Mesodermal cell (in vitro differentiated cells): ENCODE results near the gene BLTP3B.

Source experiments
- H3K27ac ChIP-seq: 2 replicates; pipeline ENCODE4 v1.7.0; 2013; ENCODE audit warnings: mild to moderate bottlenecking, low read depth, low read length, moderate library complexity; ENCODE audit not compliant: severe bottlenecking
- H3K36me3 ChIP-seq: 2 replicates; pipeline ENCODE4 v1.7.1; 2013; ENCODE audit warnings: mild to moderate bottlenecking, low read length, moderate library complexity; ENCODE audit not compliant: control insufficient read depth, insufficient read depth
- H3K4me1 ChIP-seq: one replicate; pipeline ENCODE4 v1.7.1; 2013; ENCODE audit warnings: mild to moderate bottlenecking, low read length; ENCODE audit not compliant: insufficient read depth, control insufficient read depth, poor library complexity, severe bottlenecking
- H3K4me3 ChIP-seq: 2 replicates; pipeline ENCODE4 v1.7.0; 2013; ENCODE audit warnings: low read length, control low read depth, mild to moderate bottlenecking; ENCODE audit not compliant: insufficient read depth, poor library complexity, severe bottlenecking; ENCODE audit errors: extremely low read depth
- H3K9me3 ChIP-seq: 2 replicates; pipeline ENCODE4 v1.7.1; 2013; ENCODE audit warnings: mild to moderate bottlenecking, low read length, moderate library complexity; ENCODE audit not compliant: control insufficient read depth
- WGBS, 2 experiments: methylation state at CpG; one replicate each; pipeline ENCODE4 v1.1.5; 2013; ENCODE audit warnings: missing lambda C conversion rate in 2 of 2; ENCODE audit not compliant: insufficient coverage in 2 of 2; 5-methylcytosine and 5-hydroxymethylcytosine counted together

Gene BLTP3B

DNA sequence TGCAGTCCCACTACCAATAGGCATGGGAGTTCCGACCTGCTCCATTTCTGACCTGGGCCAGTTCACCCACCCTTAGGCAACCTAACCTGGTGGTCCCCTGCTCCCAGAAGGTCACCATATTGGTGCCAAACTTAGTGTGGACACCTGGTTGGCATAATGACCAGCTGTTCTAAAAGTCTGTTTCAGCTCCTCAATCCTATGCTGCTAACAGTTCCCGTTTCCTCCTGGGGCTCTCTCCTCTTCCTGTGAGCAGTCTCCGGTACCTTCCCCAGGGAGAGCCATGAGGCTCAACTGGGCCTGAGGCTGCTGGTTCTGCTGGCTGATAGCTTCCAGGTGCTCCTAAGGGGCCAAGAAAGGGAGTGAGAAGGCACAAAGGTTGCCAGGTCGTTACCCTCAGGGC is 15.9 kb upstream of the BLTP3B start:
- WGBS, 2 experiments, result 79 to 80% methylated on average over 2 to 4 of the region's 4 CpGs
- no peak overlapping the region for H3K4me3 ChIP-seq
- H3K9me3 ChIP-seq, result no peaks in the 10 kb centered on the region
- no peaks in the 10 kb centered on the region for H3K36me3 ChIP-seq
- H3K4me1 ChIP-seq, result no peaks in the 10 kb centered on the region
- no peak overlapping the region for H3K27ac ChIP-seq

DNA sequence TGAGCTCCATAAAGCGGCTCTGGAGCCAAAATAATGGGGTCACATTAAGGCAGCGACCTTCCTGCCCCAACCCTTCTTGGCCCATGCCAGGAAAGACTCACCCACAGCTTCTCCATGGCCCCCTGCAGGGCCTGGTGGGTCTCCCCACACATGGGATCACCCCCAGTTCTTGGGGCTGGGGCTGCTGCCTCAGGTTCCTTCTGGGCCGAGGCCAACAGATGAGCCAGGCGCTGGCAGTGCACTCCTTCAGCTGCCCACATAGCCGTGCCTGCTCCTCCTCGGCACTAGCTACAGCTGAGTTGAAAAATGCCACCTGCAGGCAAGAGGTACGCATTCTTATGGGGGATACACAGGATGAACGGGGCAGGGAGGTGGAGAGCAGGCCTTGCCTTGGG is 14.8 kb upstream of the BLTP3B start:
- no peaks in the 10 kb centered on the region for H3K36me3 ChIP-seq
- no peaks in the 10 kb centered on the region for H3K9me3 ChIP-seq
- no peak overlapping the region for H3K27ac ChIP-seq
- no peaks in the 10 kb centered on the region for H3K4me1 ChIP-seq
- H3K4me3 ChIP-seq, result no peak overlapping the region
- WGBS, 2 experiments, result 88 to 92% methylated on average over 8 of the region's 8 CpGs

- Histone ChIP-seq H3K4me3 (no peak overlapping the region), H3K27ac (no peak overlapping the region), H3K9me3 (no peaks in the 10 kb centered on the region), H3K4me1 (no peaks in the 10 kb centered on the region), H3K36me3 (no peaks in the 10 kb centered on the region)
- 80 to 93% methylated on average over 5 to 8 of the region's 11 CpGs for WGBS, 2 experiments
Measured at GRCh38 chr12:100156731-100157426, 14.2 kb upstream of the BLTP3B start.

DNA sequence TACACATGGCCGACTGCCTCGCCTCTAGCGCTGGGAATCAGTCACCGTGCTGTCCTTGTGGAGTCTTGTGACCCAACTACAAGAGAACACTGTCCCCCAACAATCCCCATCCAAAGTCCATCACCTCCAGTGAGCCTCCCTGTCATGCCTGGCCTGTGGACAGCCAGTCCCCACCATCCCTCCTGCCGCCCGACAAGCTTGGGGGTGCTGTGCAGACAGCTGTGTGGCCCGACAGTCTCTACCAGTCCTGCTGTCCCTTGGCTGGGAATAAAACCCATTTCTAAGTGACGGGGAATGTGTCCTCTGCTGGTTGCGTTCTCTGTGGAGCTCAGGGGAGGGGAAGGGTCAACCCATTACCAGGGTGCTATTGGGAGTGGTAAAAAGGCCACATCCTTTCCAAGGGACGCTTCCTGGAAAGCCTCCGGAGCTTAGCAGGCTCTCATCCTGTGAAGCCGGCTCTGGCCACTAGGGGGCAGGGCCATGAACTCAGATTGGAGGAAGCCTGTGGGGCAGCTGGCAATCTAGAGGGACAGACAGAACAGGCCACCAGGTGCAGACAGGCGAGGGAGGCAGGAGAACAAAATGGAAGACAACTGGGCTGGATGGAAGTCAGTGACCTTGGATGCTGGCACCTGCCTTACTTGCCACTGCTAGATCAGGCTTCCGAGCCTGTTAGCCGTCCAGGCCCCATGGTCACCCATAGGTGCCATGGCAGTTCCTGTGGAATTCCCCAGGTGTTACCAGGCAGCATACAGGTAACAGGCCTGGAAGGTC is 12.0 kb upstream of the BLTP3B start:
- Histone ChIP-seq H3K4me3 (no peak overlapping the region), H3K27ac (no peak overlapping the region), H3K9me3 (no peaks in the 10 kb centered on the region), H3K4me1 (no peaks in the 10 kb centered on the region), H3K36me3 (no peaks in the 10 kb centered on the region)
- 52 to 57% methylated on average over 6 to 10 of the region's 15 CpGs for WGBS, 2 experiments

GRCh38 chr12:100153131-100153530 is 10.5 kb upstream of the BLTP3B start:
- Histone ChIP-seq H3K4me1 (no peaks in the 10 kb centered on the region), H3K4me3 (no peak overlapping the region), H3K36me3 (no peaks in the 10 kb centered on the region), H3K9me3 (no peaks in the 10 kb centered on the region), H3K27ac (no peak overlapping the region)
- 87 to 93% methylated on average over 6 to 9 of the region's 10 CpGs for WGBS, 2 experiments

GRCh38 chr12:100151769-100152168 is 9.1 kb upstream of the BLTP3B start:
- no peak overlapping the region for H3K4me3 ChIP-seq
- no peaks in the 10 kb centered on the region for H3K9me3 ChIP-seq
- WGBS, 2 experiments, result 100% methylated on average over 2 of the region's 2 CpGs; no CpG with 5 or more reads in 1 of the 2 experiments
- H3K27ac ChIP-seq, result no peak overlapping the region
- no peaks in the 10 kb centered on the region for H3K36me3 ChIP-seq
- H3K4me1 ChIP-seq, result no peaks in the 10 kb centered on the region

GRCh38 chr12:100146252-100146651 is 3.6 kb upstream of the BLTP3B start:
- H3K9me3 ChIP-seq, result no peaks in the 10 kb centered on the region
- no peaks in the 10 kb centered on the region for H3K36me3 ChIP-seq
- H3K4me3 ChIP-seq, result no peak overlapping the region
- peaks cover 5% of the 10 kb centered on the region for H3K4me1 ChIP-seq
- no peak overlapping the region for H3K27ac ChIP-seq
- WGBS, 2 experiments, result 92 to 100% methylated on average over 1 to 2 of the region's 2 CpGs

DNA sequence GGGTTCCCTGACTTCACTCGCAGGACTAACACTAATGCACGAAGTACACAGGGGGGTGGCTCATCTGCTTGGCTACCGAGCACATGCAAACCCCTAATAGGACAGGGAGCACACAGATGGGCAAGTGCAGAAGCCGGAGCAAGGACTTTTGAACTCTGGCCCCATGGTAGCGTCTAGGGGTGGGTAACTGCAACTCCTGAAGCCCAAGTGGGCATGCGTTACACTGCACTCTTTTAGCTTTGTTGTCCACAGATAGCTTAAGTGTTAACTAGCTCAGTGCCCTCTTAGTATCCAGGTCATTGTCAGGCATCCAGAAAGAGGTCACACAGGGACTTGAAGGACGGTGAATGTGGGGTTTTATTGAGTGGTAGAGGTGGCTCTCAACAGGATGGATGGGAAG is 3.0 kb upstream of the BLTP3B start:
- peaks cover 5% of the 10 kb centered on the region for H3K4me1 ChIP-seq
- no peaks in the 10 kb centered on the region for H3K9me3 ChIP-seq
- no peak overlapping the region for H3K4me3 ChIP-seq
- 88 to 92% methylated on average over 6 to 7 of the region's 7 CpGs for WGBS, 2 experiments
- H3K27ac ChIP-seq, result no peak overlapping the region
- no peaks in the 10 kb centered on the region for H3K36me3 ChIP-seq

DNA sequence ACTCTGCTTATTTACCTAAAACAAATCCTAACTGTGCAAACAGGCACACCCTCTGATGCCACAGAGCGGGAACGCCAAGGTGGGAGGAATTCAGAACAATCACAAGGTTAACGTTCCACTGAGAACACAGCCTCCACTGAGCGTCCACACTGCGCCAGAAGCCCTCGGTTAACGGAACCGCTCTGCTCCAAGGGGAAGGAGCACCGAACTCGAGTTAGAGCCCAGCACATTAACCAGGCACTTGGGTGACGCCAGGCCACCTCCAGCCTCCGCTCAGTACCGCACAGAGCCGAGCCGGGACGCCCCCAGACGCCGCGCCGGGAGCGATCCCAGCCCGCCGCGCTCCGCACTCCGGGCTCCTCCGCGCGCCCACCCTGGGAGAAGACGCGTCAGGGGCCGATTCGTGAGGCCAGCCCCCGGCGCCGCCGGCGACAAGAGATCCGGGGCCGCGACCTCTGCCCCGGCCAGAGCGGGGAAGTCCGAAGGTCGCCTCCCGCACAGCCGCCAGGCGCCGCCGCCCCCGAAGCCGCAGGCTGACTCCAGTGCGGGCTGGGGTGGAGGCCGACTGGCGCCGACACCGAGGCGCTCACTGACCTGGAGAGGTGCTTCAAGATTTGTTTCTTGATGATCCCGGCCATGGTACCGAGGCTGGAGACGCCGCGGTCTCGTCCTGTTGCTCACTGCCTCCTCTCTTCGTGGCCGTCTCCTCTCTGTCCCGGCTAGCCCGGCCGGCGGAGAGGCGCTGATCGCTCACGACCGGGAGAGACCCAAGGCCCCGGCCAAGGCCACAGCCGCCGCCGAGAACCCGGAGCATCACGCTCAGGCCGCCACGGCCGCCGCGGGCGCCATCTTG is 450 bp downstream of the BLTP3B start:
- Histone ChIP-seq H3K4me1 (peaks cover 14% of the 10 kb centered on the region), H3K27ac (peak overlapping the region; percentile 96), H3K36me3 (no peaks in the 10 kb centered on the region), H3K4me3 (peak overlapping the region; percentile 85), H3K9me3 (no peaks in the 10 kb centered on the region)
- 0% methylated on average over 49 to 66 of the region's 86 CpGs for WGBS, 2 experiments

GRCh38 chr12:100141666-100141997 is 1.0 kb downstream of the BLTP3B start:
- Histone ChIP-seq H3K4me1 (peaks cover 14% of the 10 kb centered on the region), H3K9me3 (no peaks in the 10 kb centered on the region), H3K4me3 (peak overlapping the region; percentile 85), H3K36me3 (no peaks in the 10 kb centered on the region), H3K27ac (peak overlapping the region; percentile 96)
- WGBS, 2 experiments, result 16 to 17% methylated on average over 5 to 6 of the region's 6 CpGs
